ENCODE measurements around the gene ST6GALNAC3.

Gene ST6GALNAC3

DNA sequence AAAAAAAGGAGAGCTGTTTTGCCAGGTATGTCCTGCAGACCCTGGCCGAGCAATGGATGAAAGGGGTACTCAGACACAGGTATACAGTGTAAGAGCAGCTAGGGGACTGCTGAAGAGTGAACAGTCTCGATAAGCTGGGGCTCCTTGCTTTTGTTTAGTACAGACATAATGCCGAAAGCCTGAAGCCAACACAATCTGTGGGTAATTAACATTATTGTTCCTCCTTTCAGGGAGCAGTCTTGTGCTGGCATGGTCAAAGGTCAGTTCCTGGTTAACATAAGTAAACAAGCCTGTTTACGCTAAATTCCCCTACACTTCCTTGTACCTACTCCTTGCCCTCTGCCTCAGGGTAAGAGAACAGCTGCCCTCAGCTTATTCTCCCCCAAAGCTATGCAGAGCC is 520.5 kb downstream of the ST6GALNAC3 start:
- Histone ChIP-seq H3K4me3 (ENCODE audit: severe bottlenecking) (no peak overlapping the region), H3K27ac (ENCODE audit: poor library complexity, severe bottlenecking) (no peak overlapping the region), H3K36me3 (ENCODE audit: low read depth) (no peaks in the 10 kb centered on the region), H3K27me3 (ENCODE audit: insufficient read depth, poor library complexity, severe bottlenecking) (peaks cover 3% of the 10 kb centered on the region), H3K4me1 (ENCODE audit: insufficient read depth, poor library complexity, severe bottlenecking) (no peaks in the 10 kb centered on the region), H3K9me3 (ENCODE audit: severe bottlenecking) (no peaks in the 10 kb centered on the region)
- no peak for DNase-seq (ENCODE audit: low spot score)
- TF ChIP-seq, protein P1, sequence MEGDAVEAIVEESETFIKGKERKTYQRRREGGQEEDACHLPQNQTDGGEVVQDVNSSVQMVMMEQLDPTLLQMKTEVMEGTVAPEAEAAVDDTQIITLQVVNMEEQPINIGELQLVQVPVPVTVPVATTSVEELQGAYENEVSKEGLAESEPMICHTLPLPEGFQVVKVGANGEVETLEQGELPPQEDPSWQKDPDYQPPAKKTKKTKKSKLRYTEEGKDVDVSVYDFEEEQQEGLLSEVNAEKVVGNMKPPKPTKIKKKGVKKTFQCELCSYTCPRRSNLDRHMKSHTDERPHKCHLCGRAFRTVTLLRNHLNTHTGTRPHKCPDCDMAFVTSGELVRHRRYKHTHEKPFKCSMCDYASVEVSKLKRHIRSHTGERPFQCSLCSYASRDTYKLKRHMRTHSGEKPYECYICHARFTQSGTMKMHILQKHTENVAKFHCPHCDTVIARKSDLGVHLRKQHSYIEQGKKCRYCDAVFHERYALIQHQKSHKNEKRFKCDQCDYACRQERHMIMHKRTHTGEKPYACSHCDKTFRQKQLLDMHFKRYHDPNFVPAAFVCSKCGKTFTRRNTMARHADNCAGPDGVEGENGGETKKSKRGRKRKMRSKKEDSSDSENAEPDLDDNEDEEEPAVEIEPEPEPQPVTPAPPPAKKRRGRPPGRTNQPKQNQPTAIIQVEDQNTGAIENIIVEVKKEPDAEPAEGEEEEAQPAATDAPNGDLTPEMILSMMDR (IDR thresholded peaks at IDR 0.05; ENCODE audit: poor library complexity, severe bottlenecking) = no peak
- no peak for ATAC-seq (ENCODE audit: low read depth)

DNA sequence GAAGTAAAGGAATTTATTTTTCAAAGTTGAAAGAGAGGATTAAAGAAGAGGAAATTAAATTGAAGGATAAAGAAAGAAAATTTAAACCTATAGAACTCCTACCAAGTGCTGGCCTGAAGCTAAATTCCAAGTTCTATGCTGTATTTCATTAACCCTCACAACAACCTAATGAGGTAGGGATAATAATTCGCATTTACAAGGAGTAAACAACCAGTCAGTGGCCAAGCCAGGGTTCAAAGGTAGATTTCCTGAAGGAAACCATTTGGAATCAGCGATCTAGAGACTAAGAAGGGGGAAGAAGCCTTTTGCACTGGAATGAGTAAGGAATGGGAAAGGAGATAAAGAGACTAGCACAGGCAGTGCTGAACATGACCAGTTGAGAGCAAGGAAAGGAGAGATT is 526.9 kb downstream of the ST6GALNAC3 start:
- ATAC-seq (ENCODE audit: low read depth) (no peak), DNase-seq (ENCODE audit: low spot score) (no peak)
- H3K4me3 ChIP-seq (ENCODE audit: severe bottlenecking) = no peak overlapping the region
- H3K27me3 ChIP-seq (ENCODE audit: insufficient read depth, poor library complexity, severe bottlenecking) = no peaks in the 10 kb centered on the region
- H3K9me3 ChIP-seq (ENCODE audit: severe bottlenecking) = no peaks in the 10 kb centered on the region
- H3K27ac ChIP-seq (ENCODE audit: poor library complexity, severe bottlenecking) = no peak overlapping the region
- H3K36me3 ChIP-seq (ENCODE audit: low read depth) = no peaks in the 10 kb centered on the region
- no peaks in the 10 kb centered on the region for H3K4me1 ChIP-seq (ENCODE audit: insufficient read depth, poor library complexity, severe bottlenecking)
- TF ChIP-seq, protein P1 (IDR thresholded peaks at IDR 0.05; ENCODE audit: poor library complexity, severe bottlenecking) = no peak

DNA sequence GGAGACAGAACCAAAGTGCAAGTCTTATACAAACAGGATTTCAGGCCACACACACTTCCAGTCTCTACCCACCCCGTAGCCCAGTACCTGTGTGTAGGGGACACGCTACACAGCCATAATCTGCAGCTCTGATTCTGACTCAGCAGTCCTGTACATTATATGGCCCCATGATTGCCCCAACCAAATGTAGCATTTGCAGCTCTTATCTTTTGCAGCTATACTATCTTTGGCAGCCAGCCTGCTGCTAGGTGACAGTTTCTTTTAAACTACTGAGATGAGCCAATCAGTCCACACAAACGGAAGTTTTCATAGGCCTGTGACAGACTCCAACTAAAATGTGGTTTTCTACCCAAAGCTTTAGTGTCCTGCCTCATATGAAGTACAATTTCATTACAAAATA is 533.2 kb downstream of the ST6GALNAC3 start:
- DNase-seq (ENCODE audit: low spot score) (no peak), ATAC-seq (ENCODE audit: low read depth) (no peak)
- Histone ChIP-seq H3K4me3 (ENCODE audit: severe bottlenecking) (no peak overlapping the region), H3K27ac (ENCODE audit: poor library complexity, severe bottlenecking) (no peak overlapping the region), H3K27me3 (ENCODE audit: insufficient read depth, poor library complexity, severe bottlenecking) (peaks cover 2% of the 10 kb centered on the region), H3K36me3 (ENCODE audit: low read depth) (no peaks in the 10 kb centered on the region), H3K9me3 (ENCODE audit: severe bottlenecking) (no peaks in the 10 kb centered on the region), H3K4me1 (ENCODE audit: insufficient read depth, poor library complexity, severe bottlenecking) (no peaks in the 10 kb centered on the region)
- TF ChIP-seq, protein P1 (IDR thresholded peaks at IDR 0.05; ENCODE audit: poor library complexity, severe bottlenecking) = no peak

DNA sequence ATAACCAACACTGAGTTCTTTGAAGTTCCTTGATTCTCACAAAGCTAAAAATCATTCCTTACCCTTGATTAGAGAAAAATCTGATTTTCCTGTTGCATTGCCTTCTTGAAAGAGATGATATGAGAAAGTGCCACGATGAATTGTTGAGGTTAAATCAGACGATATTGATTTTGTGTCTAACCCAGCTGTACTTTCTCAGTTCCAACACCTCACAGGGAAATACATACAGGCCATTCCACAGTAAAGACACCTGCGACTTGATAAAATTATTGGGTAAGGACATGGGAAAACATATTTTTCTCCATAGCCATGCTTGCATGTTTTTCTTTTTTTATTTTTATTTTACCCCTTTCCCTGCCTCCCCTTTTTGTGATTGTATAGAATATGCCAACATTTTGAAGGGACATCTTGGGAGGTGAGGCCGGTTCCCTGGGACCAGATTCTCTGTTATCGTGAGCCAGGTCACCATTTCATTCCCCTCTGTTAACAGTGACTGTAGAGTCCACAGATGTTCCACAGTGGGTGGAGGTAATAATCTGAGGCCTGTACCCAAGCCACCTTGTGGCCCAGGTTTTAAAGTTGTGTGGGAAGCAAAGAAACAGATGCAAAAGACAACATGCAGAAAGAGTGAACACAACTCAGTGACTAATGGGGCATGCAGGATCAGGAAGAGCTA is 537.4 kb downstream of the ST6GALNAC3 start:
- no peak overlapping the region for H3K27ac ChIP-seq (ENCODE audit: poor library complexity, severe bottlenecking)
- DNase-seq (ENCODE audit: low spot score) = no peak
- H3K36me3 ChIP-seq (ENCODE audit: low read depth) = no peaks in the 10 kb centered on the region
- no peaks in the 10 kb centered on the region for H3K9me3 ChIP-seq (ENCODE audit: severe bottlenecking)
- H3K4me1 ChIP-seq (ENCODE audit: insufficient read depth, poor library complexity, severe bottlenecking) = no peaks in the 10 kb centered on the region
- peaks cover 2% of the 10 kb centered on the region for H3K27me3 ChIP-seq (ENCODE audit: insufficient read depth, poor library complexity, severe bottlenecking)
- no peak overlapping the region for H3K4me3 ChIP-seq (ENCODE audit: severe bottlenecking)
- TF ChIP-seq, protein P1 (IDR thresholded peaks at IDR 0.05; ENCODE audit: poor library complexity, severe bottlenecking) = no peak
- ATAC-seq (ENCODE audit: low read depth) = no peak

DNA sequence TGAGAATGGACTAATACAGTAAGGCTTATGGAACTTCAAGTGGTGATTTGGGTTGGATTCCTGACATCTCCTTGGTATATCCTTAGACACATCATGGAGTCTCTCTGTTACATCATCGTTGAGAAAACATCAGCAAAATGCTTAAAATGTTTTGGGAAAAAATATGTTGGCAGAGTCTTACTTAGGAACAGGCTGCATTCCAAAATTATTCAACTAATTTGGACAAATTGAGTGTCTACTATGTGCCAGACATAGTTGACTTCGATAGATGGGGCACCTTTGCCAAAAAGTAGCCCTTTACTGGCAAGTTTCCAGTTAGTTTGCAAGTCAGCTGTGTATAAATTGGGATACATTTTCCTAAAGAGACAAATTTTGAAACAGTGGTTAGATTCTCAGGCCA is 539.3 kb downstream of the ST6GALNAC3 start:
- DNase-seq (ENCODE audit: low spot score) (no peak), ATAC-seq (ENCODE audit: low read depth) (no peak)
- H3K4me3 ChIP-seq (ENCODE audit: severe bottlenecking) = no peak overlapping the region
- TF ChIP-seq, protein P1 (IDR thresholded peaks at IDR 0.05; ENCODE audit: poor library complexity, severe bottlenecking) = no peak
- no peak overlapping the region for H3K27ac ChIP-seq (ENCODE audit: poor library complexity, severe bottlenecking)
- no peaks in the 10 kb centered on the region for H3K4me1 ChIP-seq (ENCODE audit: insufficient read depth, poor library complexity, severe bottlenecking)
- H3K9me3 ChIP-seq (ENCODE audit: severe bottlenecking) = no peaks in the 10 kb centered on the region
- peaks cover 1% of the 10 kb centered on the region for H3K27me3 ChIP-seq (ENCODE audit: insufficient read depth, poor library complexity, severe bottlenecking)
- no peaks in the 10 kb centered on the region for H3K36me3 ChIP-seq (ENCODE audit: low read depth)
